ENCODE data around the gene PRSS1. TPM values are rescaled to one million over a fixed set of nuclear protein-coding genes. Genes with fewer than 3 reads are reported as not detected.

PRSS1 gene
- total and polyA plus RNA-seq, 2 donors (not counting 1 experiment from before 2014, with no cell fraction given) = not detected

DNA sequence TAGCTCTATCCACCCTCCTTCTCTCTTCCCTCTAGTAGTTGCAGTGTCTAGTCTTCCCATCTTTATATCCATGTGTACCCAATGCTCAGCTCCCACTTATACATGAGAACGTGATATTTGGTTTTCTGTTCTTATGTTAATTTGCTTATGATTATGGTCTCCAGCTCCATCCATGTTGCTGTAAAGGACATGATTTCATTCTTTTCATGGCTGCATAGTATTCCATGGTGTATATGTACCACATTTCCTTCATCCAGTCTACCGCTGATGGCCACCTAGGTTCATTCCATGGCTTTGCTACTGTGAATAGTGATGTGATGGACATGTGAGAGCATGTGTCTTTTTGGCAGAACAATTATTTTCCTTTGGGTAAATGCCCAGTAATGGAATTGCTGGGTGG, 28.0 kb downstream of the PRSS1 start:
- Histone ChIP-seq H3K4me1 (ENCODE audit: control insufficient read depth in 2 of 2, insufficient read depth in 2 of 2, low read length in 2 of 2) (no peaks in the 10 kb centered on the region), H4K20me1 (ENCODE audit: control insufficient read depth, insufficient read depth, low read length, poor library complexity, severe bottlenecking) (no peaks in the 10 kb centered on the region), H2AFZ (ENCODE audit: insufficient read depth, low read depth, low read length, poor library complexity, severe bottlenecking) (no peak overlapping the region), H3K27ac (ENCODE audit: low read length in 2 of 2) (no peak overlapping the region), H3K4me2 (replicated peaks; ENCODE audit: low read depth, low read length, poor library complexity, severe bottlenecking) (no peak overlapping the region), H3K36me3 (replicated peaks in 1 of 2; ENCODE audit: control extremely low read depth in 1 of 2, control insufficient read depth in 1 of 2, extremely low read depth in 1 of 2, insufficient read depth in 2 of 2, low read length in 1 of 2) (no peaks in the 10 kb centered on the region), H3K27me3 (replicated peaks in 1 of 4; ENCODE audit: control extremely low read depth in 1 of 4, control insufficient read depth in 3 of 4, insufficient read depth in 4 of 4, low read length in 3 of 4) (no peaks in the 10 kb centered on the region), H3K9ac (ENCODE audit: low read length) (no peak overlapping the region), H3K9me3 (ENCODE audit: control extremely low read depth in 1 of 3, control insufficient read depth in 2 of 3, insufficient read depth in 1 of 3, low read length in 2 of 3) (no peaks in the 10 kb centered on the region), H3K79me2 (ENCODE audit: control insufficient read depth, insufficient read depth, low read length) (no peaks in the 10 kb centered on the region), H3K4me3 (ENCODE audit: control extremely low read depth in 1 of 5, extremely low read depth in 1 of 5, insufficient read depth in 1 of 5, low read depth in 2 of 5, low read length in 4 of 5) (no peak overlapping the region)
- Mint-ChIP-seq H3K9me3 (ENCODE audit: insufficient read depth) (no peaks in the 10 kb centered on the region), H3K4me3 (no peak overlapping the region), H3K27me3 (peaks cover 3% of the 10 kb centered on the region), H3K27ac (no peak overlapping the region), H3K4me1 (peaks cover 5% of the 10 kb centered on the region)
- no peak for ATAC-seq (ENCODE audit: low read depth)
- ChIA-PET CTCF (interaction anchor here (0.7 to 32.8 kb wide), 2 partner anchors 12 to 33 kb away, joined by 3 to 1138 read pairs; no protein-coding TSS in a partner anchor), POLR2A (no interaction called here)
- TF ChIP-seq EZH2 (IDR thresholded peaks at IDR 0.05; ENCODE audit: borderline replicate concordance, insufficient read depth, low read depth, low read length, poor library complexity, severe bottlenecking) = no peak
- TF ChIP-seq CTCF (IDR thresholded peaks at IDR 0.05) = no peak
- no peak for DNase-seq
- WGBS (ENCODE audit: insufficient coverage) = no CpG with 5 or more reads among the region's 2 CpGs
- intact Hi-C loops (cut with micrococcal nuclease) = no loop called here

Data from B cell (primary cell).